ENCODE data around the gene ZNF207. TPM values are rescaled to one million over a fixed set of nuclear protein-coding genes. Genes with fewer than 3 reads are reported as not detected.

The ZNF207 gene
- total and polyA plus RNA-seq, 9 of the 15 experiments (the other 6 are each of a cell fraction or from before 2014, with no cell fraction given) = 123 to 370 (median 250) TPM

GRCh38 chr17:32341141-32341856 lies 8.7 kb upstream of the ZNF207 start (continued):
- TF ChIP-seq RREB1 (CRISPR knock-in tag; IDR thresholded peaks at IDR 0.05) (no peak), TAF7 (tag; IDR thresholded peaks at IDR 0.05) (no peak), SIN3A (IDR thresholded peaks at IDR 0.05; ENCODE audit: borderline replicate concordance in 2 of 2, control insufficient read depth in 1 of 2, low read depth in 2 of 2, low read length in 2 of 2) (peak in 1 of 2 experiments; percentile 35; a peak in 1 of 4 replicates), ZNF395 (CRISPR knock-in tag; IDR thresholded peaks at IDR 0.05) (0 out of 2 replicates have a peak, but pooled peaks have one; percentile 45), BDP1 (IDR thresholded peaks at IDR 0.05; ENCODE audit: insufficient read depth, insufficient read length) (no peak), MLX (CRISPR knock-in tag; conservative IDR thresholded peaks at IDR 0.05) (no peak), MCM2 (IDR thresholded peaks at IDR 0.05; ENCODE audit: low read depth) (no peak)
